Suprapubic skin (tissue), 3 donors: ENCODE data around the gene ACO2.

Source experiments
- EP300 ChIP-seq: sonication (generic); formaldehyde crosslinking; IDR thresholded peaks from one replicate; pipeline ENCODE4 v1.6.1; 2017; ENCODE audit warnings: antibody characterized with exemption
- POLR2A ChIP-seq, 2 donors: fragments of 450-650 bp; IDR thresholded peaks; one replicate each; pipeline ENCODE4 v1.6.1; 2017; ENCODE audit warnings: antibody characterized with exemption in 2 of 2, mild to moderate bottlenecking in 2 of 2, moderate library complexity in 2 of 2
- TF ChIP-seq, protein P1 (sequence below), 2 donors: fragments of 200-600 bp in 1 of 2; fragments of 450-650 bp in 1 of 2; sonication (generic) in 1 of 2; IDR thresholded peaks; one replicate each; pipeline ENCODE4 v1.5.1; 2016 to 2019; ENCODE audit warnings: antibody characterized with exemption in 2 of 2, mild to moderate bottlenecking in 1 of 2, moderate library complexity in 1 of 2

GRCh38 chr22:41471568-41471967 lies 2.7 kb downstream of the ACO2 start:
- TF ChIP-seq, protein P1, sequence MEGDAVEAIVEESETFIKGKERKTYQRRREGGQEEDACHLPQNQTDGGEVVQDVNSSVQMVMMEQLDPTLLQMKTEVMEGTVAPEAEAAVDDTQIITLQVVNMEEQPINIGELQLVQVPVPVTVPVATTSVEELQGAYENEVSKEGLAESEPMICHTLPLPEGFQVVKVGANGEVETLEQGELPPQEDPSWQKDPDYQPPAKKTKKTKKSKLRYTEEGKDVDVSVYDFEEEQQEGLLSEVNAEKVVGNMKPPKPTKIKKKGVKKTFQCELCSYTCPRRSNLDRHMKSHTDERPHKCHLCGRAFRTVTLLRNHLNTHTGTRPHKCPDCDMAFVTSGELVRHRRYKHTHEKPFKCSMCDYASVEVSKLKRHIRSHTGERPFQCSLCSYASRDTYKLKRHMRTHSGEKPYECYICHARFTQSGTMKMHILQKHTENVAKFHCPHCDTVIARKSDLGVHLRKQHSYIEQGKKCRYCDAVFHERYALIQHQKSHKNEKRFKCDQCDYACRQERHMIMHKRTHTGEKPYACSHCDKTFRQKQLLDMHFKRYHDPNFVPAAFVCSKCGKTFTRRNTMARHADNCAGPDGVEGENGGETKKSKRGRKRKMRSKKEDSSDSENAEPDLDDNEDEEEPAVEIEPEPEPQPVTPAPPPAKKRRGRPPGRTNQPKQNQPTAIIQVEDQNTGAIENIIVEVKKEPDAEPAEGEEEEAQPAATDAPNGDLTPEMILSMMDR (IDR thresholded peaks at IDR 0.05), result no peak
- TF ChIP-seq EP300 (no peak), POLR2A (IDR thresholded peaks at IDR 0.05) (no peak)
